ENCODE data around the gene FTCDNL1.

- no peak for TF ChIP-seq EZH2 (IDR thresholded peaks at IDR 0.05; ENCODE audit: borderline replicate concordance)
- TF ChIP-seq CTCF (IDR thresholded peaks at IDR 0.05; ENCODE audit: poor library complexity), result no peak
Measured at GRCh38 chr2:199842631-199843395, 8.2 kb downstream of the FTCDNL1 start.

Data from hepatocyte (in vitro differentiated cells).